SU-DHL-6 (cell line): Measurements from ENCODE around the gene DGUOK.

Experiments
- H2AFZ ChIP-seq: fragments of 200-600 bp; sonication (generic); 2 replicates; pipeline ENCODE4 v1.6.1; 2014; ENCODE audit warnings: low read depth, mild to moderate bottlenecking, moderate library complexity, mixed read lengths, antibody characterized with exemption, low read length; ENCODE audit not compliant: severe bottlenecking
- H3F3A ChIP-seq: fragments of 200-600 bp; shearing (Covaris generic); 2 replicates; pipeline ENCODE4 v1.6.0; 2016; ENCODE audit warnings: antibody characterized with exemption, mild to moderate bottlenecking; ENCODE audit not compliant: insufficient read depth
- H3K27ac ChIP-seq: fragments of 200-600 bp; sonication (generic); 2 replicates; pipeline ENCODE4 v1.5.1; 2016; ENCODE audit warnings: low read depth, mild to moderate bottlenecking, low read length, moderate library complexity, mixed read lengths
- H3K27me3 ChIP-seq: fragments of 200-600 bp; sonication (generic), shearing (Covaris generic); 2 replicates; pipeline ENCODE4 v1.6.0; 2014; ENCODE audit warnings: mild to moderate bottlenecking, low read length
- H3K36me3 ChIP-seq: fragments of 200-600 bp; sonication (generic); 2 replicates; pipeline ENCODE4 v1.6.1; 2014; ENCODE audit warnings: mild to moderate bottlenecking, low read length, mixed read lengths
- H3K4me2 ChIP-seq: fragments of 300-600, 200-600 bp; shearing (Covaris generic), sonication (generic); 2 replicates; pipeline ENCODE4 v1.6.0; 2014; ENCODE audit warnings: low read length, low read depth, mild to moderate bottlenecking; ENCODE audit not compliant: poor library complexity, severe bottlenecking
- H3K4me3 ChIP-seq: fragments of 200-600 bp; sonication (generic); 2 replicates; pipeline ENCODE4 v1.5.1; 2014; ENCODE audit warnings: antibody characterized with exemption, low read length, mild to moderate bottlenecking, mixed read lengths; ENCODE audit not compliant: insufficient read depth, poor library complexity, severe bottlenecking
- H3K79me2 ChIP-seq: fragments of 200-600 bp; sonication (generic); 2 replicates; pipeline ENCODE4 v1.6.1; 2014; ENCODE audit warnings: mild to moderate bottlenecking, low read length, moderate library complexity; ENCODE audit not compliant: insufficient read depth
- H3K9ac ChIP-seq: fragments of 200-600 bp; sonication (generic); 2 replicates; pipeline ENCODE4 v1.7.0; 2014; ENCODE audit warnings: mild to moderate bottlenecking, low read length
- H3K9me2 ChIP-seq: fragments of 200-600 bp; sonication (generic); replicated peaks from 2 replicates; pipeline ENCODE4 v1.6.1; 2014; ENCODE audit warnings: low read length; ENCODE audit not compliant: insufficient read depth
- H3K9me3 ChIP-seq: fragments of 200-600 bp; sonication (generic); 2 replicates; pipeline ENCODE4 v1.6.1; 2014; ENCODE audit warnings: low read length, mixed read lengths; ENCODE audit not compliant: insufficient read depth
- H4K20me1 ChIP-seq: fragments of 200-600 bp; sonication (generic); 2 replicates; pipeline ENCODE4 v1.6.1; 2014; ENCODE audit warnings: low read depth, mild to moderate bottlenecking, antibody characterized with exemption, low read length, moderate library complexity, mixed read lengths
- EZH2phosphoT487 ChIP-seq: fragments of 200-600 bp; sonication (generic), shearing (Covaris generic); conservative IDR thresholded peaks from 2 replicates; pipeline ENCODE4 v1.6.1; 2018; ENCODE audit warnings: mild to moderate bottlenecking, antibody characterized with exemption, low read length, moderate library complexity, mixed read lengths
- TF ChIP-seq, protein P1 (sequence below): fragments of 200-600 bp; sonication (generic); IDR thresholded peaks from one replicate; pipeline ENCODE4 v1.5.1; 2017; ENCODE audit warnings: antibody characterized with exemption, mild to moderate bottlenecking, low read length, moderate library complexity; ENCODE audit not compliant: insufficient read depth, poor library complexity, severe bottlenecking

The DGUOK gene

DNA sequence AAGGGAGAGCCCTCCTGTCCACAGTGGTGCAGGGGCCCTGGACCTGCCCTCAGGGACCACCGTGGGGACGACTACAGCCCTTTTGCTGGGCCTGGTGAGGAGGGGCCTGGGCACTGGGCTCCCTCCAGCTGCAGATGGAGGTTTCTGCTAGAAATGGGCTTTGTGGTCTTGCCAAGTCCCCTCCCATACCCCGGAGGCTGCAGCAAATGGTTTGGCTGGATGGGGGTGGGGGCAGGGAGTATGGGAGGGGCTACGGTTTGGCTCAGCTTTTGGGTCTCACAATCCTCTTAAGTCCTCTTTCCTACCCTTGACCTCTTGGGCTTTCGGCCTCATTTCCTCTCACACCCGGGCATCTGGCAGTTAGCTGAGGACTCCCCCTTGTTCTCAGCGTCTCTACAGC lies 79.8 kb downstream of the DGUOK start:
- Histone ChIP-seq H3K9me2 (no peaks in the 10 kb centered on the region), H3K79me2 (peaks cover 79% of the 10 kb centered on the region), H3K27ac (no peak overlapping the region), H3K4me2 (no peak overlapping the region), H3K4me3 (no peak overlapping the region), H3K27me3 (no peaks in the 10 kb centered on the region), H3F3A (no peaks in the 10 kb centered on the region), H4K20me1 (no peaks in the 10 kb centered on the region; the same call in 1 of the 2 replicates), H2AFZ (no peak overlapping the region), H3K9ac (no peak overlapping the region), H3K9me3 (no peaks in the 10 kb centered on the region), H3K36me3 (no peaks in the 10 kb centered on the region)
- TF ChIP-seq EZH2phosphoT487: no peak
- TF ChIP-seq, protein P1, sequence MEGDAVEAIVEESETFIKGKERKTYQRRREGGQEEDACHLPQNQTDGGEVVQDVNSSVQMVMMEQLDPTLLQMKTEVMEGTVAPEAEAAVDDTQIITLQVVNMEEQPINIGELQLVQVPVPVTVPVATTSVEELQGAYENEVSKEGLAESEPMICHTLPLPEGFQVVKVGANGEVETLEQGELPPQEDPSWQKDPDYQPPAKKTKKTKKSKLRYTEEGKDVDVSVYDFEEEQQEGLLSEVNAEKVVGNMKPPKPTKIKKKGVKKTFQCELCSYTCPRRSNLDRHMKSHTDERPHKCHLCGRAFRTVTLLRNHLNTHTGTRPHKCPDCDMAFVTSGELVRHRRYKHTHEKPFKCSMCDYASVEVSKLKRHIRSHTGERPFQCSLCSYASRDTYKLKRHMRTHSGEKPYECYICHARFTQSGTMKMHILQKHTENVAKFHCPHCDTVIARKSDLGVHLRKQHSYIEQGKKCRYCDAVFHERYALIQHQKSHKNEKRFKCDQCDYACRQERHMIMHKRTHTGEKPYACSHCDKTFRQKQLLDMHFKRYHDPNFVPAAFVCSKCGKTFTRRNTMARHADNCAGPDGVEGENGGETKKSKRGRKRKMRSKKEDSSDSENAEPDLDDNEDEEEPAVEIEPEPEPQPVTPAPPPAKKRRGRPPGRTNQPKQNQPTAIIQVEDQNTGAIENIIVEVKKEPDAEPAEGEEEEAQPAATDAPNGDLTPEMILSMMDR: no peak

DNA sequence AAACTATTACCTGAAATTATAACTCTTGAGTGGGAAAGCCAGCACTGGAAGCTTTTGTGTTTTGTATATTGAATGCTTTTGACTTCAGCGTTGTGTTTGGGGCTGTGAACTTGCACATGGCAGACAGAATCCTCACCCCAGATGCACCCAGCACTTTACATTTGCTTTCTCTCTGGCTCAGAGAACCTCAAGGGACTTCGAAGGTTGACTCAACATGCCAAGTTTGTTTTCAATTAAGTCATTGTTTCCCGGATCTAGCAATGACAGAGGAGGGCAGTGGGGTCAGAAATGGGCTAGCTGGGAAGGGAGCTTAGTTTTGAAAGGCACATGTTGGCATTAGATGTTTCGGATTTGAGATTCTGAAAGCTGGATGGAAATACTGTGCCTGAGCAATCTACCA lies 80.4 kb downstream of the DGUOK start:
- no peak overlapping the region for H3K27ac ChIP-seq
- no peaks in the 10 kb centered on the region for H3K27me3 ChIP-seq
- TF ChIP-seq, protein P1: no peak
- TF ChIP-seq EZH2phosphoT487: no peak
- no peak overlapping the region for H3K4me2 ChIP-seq
- H3K4me3 ChIP-seq: no peak overlapping the region
- no peaks in the 10 kb centered on the region; the same call in 1 of the 2 replicates for H4K20me1 ChIP-seq
- H3K79me2 ChIP-seq: peaks cover 74% of the 10 kb centered on the region
- H3F3A ChIP-seq: no peaks in the 10 kb centered on the region
- H3K9me2 ChIP-seq: no peaks in the 10 kb centered on the region
- no peaks in the 10 kb centered on the region for H3K36me3 ChIP-seq
- no peaks in the 10 kb centered on the region for H3K9me3 ChIP-seq
- H2AFZ ChIP-seq: no peak overlapping the region
- H3K9ac ChIP-seq: no peak overlapping the region

DNA sequence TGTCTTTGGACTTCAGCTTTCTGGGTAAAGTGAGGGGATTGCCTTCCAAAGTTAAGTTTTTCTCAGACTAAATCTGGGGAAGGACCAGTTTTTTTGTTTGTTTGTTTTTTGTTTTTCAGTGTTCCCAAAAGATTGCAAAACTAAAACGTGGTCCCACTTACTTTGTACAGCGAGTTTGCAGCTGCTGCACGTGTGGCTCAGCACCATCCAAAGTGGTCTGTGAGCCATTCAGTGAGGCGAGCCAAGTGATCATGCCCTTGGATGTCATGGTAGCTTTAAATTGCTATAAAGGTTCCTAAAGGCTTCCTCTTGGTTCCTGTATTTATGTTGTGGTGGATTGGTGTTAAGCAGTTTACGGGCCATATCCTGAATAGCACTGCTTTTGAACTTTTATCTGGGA lies 81.0 kb downstream of the DGUOK start:
- Histone ChIP-seq H2AFZ (no peak overlapping the region), H3K79me2 (peaks cover 78% of the 10 kb centered on the region), H3K36me3 (no peaks in the 10 kb centered on the region), H3K9me2 (no peaks in the 10 kb centered on the region), H3K4me3 (no peak overlapping the region), H3K27me3 (no peaks in the 10 kb centered on the region), H3K27ac (no peak overlapping the region), H3K9ac (no peak overlapping the region), H4K20me1 (no peaks in the 10 kb centered on the region; the same call in 1 of the 2 replicates), H3F3A (no peaks in the 10 kb centered on the region), H3K4me2 (no peak overlapping the region), H3K9me3 (no peaks in the 10 kb centered on the region)
- TF ChIP-seq, protein P1: no peak
- no peak for TF ChIP-seq EZH2phosphoT487
